NAMALWA (cell line): ENCODE measurements around the gene PDE3B.
"Not testable (repeated sequence)": the region's sequence is repeated elsewhere in the genome, so short reads cannot be mapped to it uniquely, and the experiment has no call there.

Experiments used
- DNase-seq: peaks from one replicate; pipeline ENCODE4 v3.0.0-alpha.2; 2015; ENCODE audit warnings: low spot score

Gene PDE3B

DNA sequence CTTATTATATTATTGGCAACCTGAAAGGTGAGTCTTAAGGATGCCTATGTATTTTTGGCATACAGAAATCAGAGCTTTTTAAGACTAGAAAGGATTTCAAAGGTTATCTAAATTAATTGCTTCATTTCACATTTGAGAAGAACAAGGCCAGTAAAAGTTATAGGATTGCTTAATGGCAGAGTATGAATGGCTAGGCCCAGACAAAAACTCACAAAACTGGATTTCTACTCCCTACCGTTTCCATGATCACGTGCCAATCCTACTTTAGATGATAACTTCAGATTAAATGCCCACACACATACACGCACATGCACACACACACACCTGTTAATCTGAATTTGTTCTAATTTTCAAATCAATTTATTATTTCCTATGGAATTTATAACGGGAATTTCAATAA, 1.8 kb upstream of the PDE3B start:
- no peak for DNase-seq

DNA sequence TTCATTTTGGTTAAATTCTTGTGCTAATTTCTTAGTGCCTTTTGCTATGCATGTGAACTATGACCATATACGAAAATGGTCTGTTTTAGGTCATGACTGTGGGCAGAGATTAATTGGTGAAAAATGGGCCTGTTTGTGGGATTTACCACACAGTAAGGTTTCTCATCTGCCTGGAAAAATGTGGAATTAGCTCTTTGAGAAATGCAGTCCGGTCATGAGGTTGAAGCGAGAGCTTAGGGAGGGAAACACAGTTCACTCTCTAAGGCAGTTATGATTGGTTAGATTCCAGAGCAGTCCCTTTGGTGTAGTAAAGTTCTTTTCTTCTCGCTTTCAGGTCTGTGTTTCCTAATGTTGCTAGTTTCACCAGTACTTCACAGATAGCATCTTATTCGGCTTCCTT, 1.2 kb upstream of the PDE3B start:
- DNase-seq: peak; percentile 7

GRCh38 chr11:14642873-14643696, 519 bp upstream of the PDE3B start:
- DNase-seq: peak; percentile 15

- DNase-seq: peak; percentile 60
These were observed 816 bp downstream of the PDE3B start for GRCh38 chr11:14644226-14645014.

- peak; percentile 45 for DNase-seq
These were observed 1.7 kb downstream of the PDE3B start for GRCh38 chr11:14645015-14645912.

DNA sequence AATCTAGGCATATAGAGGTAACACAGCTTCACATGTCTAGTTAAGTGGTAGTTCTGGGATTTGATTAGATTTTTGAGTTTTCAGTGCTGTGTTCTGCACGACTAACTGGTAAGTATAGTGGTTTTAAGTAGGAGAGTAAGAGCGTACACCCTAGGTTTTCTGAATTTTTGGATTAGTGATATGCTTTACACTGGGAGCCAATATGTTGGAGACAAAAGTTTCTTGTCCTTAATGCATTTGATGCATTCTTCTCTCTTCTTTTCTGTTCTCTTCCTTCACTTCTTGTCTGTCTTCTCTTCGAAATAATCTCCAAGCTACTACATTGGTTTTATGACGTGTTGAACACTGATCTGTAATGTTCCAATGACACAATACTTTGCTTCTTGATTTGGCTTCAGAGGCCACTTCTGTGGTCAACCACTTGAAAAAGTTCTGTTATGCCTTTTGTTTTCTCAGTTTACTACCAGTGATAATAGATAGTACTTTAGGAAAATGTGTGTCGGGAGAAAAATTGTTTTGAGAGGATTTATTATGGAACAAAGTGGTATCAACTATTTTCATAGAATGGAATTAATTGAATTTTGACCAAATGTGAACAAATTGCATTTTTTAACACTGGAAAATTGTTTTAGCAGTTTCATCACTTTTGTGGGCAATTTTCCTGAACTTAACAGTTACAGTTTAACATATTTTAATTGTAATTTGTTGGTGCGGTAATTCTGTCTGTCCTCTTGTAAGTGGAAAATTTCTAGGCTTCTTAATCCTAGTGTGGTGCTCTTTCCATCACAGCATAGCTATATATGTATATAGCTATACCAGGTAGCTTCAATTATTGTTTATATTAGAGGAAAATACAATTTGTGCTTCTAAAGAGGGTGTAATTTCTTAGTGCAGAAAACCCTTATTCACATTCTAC, 2.6 kb downstream of the PDE3B start:
- DNase-seq: peak; percentile 28

GRCh38 chr11:14650064-14650463, 6.5 kb downstream of the PDE3B start:
- DNase-seq: no peak

DNA sequence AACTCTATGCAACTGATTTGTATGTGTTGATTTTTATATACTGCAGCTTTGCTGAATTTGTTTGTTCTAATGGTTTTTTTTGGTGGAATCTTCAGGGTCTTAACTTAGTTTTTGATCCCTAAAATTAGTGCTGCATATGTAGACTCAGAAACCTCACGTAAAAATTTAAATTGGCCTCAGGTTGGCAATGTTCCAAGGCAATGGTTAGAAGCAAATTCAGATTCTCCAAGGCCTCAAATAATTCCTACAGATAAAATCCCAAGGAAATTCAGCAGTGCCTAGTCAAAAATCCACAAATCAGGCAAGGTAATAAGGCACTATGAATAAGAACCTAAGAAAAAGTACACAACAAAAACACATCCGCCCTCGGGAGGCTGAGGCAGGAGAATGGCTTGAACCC, 9.5 kb downstream of the PDE3B start:
- no peak for DNase-seq

DNA sequence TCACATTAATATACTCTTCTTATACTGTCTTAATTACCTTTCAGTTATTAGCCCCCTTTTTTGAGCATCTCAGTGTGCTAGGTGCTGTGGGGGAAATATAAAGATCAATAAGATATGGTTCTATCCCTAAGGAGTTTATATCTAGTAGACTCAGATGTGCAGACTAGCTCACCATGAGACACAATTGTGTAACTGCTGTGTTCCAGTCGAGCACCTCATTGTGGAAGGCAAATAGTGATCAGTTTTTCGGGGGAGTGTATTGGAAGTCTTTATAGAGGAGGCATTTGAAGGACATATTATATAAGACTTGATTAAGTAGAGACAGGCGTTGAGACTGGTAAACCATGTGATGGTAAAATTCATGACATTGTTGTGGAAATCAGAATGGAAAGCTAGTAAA, 11.8 kb downstream of the PDE3B start:
- no peak for DNase-seq

DNA sequence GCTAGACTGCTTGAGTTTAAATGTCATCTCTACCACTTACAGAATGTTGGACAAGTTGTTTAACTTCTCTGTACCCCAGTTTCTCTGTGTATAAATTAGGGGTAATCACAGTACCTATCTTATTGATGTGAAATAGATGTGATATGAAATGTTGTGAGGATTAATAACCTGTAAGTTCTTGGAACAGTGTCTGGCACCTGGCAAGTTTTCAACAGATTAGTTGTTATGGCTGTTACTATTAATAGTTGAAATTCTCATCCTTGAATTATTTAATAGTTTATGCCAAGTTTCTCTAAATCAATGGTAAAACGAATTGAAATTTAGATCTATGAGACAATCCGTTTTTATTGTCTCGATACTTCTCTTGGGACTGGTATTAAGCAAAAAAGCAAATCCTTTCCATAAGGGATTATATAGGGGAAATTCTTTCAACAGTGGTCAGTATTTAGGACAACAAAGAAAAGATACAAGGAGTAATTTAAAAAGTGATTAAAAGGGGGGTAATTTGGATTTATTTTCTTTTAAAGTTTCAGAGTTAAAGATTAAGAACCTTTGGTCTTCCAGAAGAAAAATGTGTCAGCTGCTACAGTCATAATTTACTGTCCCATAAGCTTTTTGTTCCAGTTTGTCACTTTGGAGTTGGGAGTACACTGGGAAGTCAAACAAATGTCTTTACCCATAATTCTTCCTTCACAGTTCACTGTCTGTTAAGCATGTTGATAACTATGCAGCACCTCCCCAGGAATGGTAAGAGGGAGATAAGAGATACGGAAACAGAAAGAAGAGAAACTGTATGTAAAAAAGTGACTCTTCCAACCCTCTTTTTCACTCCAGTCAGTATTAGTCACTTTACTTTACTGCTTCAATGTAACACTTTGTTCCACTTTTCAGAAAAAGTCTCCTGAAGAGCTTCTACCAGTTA, 13.2 kb downstream of the PDE3B start:
- no peak for DNase-seq

GRCh38 chr11:14657841-14658240, 14.2 kb downstream of the PDE3B start:
- no peak for DNase-seq

DNA sequence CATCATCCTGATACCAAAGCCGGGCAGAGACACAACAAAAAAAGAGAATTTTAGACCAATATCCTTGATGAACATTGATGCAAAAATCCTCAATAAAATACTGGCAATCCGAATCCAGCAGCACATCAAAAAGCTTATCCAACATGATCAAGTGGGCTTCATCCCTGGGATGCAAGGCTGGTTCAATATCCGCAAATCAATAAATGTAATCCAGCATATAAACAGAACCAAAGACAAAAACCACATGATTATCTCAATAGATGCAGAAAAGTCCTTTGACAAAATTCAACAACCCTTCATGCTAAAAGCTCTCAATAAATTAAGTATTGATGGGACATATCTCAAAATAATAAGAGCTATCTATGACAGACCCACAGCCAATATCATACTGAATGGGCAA, 21.3 kb downstream of the PDE3B start:
- DNase-seq: not testable (repeated sequence)

DNA sequence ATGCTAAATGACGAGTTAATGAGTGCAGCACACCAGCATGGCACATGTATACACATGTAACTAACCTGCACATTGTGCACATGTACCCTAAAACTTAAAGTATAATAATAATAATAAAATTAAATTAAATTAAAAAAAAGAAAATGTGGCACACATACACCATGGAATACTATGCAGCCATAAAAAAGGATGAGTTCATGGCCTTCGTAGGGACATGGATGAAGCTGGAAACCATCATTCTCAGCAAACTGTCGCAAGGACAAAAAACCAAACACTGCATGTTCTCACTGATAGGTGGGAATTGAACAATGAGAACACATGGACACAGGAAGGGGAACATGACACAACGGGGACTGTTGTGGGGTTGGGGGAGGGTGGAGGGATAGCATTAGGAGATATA, 23.7 kb downstream of the PDE3B start:
- DNase-seq: not testable (repeated sequence)

DNA sequence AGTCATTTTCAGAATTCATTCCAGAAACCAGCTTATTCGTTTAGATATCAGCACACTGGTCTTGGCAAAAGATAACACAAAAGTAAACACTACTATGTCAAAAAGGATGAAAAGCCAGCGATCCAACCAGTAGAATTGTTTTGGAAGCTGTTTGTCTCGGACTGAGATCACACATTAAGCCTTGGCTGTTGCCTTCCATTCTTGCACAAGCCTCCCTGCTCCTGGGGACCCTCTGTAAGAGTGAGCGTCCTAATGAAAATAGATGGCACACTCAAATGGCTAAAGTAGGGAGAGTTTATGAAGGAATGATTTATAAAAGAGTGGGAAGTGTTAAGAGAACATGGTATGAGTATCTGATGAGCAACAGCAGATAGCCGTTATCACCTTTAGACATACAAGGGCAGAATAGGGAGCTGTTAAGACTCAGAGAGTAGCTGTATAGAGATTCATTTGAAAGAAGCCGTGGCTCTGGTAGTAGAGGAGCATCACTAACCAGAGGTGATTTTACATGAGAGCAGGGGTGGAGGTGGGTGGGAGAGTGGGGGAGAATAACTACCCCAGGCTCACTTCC, 25.2 kb downstream of the PDE3B start:
- DNase-seq: no peak

DNA sequence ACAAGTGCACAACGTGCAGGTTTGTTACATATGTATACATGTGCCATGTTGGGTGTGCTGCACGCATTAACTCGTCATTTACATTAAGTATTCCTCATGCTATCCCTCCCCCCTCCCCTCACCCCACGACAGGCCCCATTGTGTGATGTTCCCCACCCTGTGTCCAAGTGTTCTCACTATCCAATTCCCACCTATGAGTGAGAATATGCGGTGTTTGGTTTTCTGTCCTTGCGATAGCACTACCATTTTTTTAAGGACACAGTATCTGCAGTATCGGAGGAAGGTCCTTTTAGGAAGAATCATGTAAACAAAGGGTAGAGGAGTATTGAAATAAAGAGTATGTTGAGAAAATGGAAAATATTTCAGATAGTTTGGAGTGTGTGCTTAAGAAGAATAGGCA, 25.9 kb downstream of the PDE3B start:
- DNase-seq: no peak

GRCh38 chr11:14669958-14670357, 26.4 kb downstream of the PDE3B start:
- no peak for DNase-seq

DNA sequence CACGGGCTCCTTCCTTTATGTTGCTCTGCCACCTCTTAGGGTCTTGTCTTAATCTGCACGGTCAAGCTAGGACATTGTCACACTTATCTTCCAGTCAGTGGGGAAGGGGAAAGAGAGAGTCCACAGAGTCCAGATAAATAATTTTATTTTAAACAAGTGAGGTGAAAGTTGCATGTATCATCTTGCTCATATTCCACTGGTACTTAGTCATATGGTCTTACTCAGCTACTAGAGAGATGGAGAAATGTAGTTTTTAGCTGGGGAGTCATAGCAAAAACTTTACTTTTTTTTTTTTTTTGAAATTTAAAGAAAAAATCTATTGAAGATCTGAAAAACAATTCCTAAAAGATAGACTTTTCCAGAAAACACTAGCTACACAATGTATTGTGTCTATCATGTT, 29.0 kb downstream of the PDE3B start:
- DNase-seq: no peak

- DNase-seq: no peak
These were observed 29.8 kb downstream of the PDE3B start for GRCh38 chr11:14673421-14673820.

GRCh38 chr11:14673824-14674405, 30.3 kb downstream of the PDE3B start:
- DNase-seq: no peak
